ENCODE results near the gene ZC3H6. TPM values are rescaled to one million over a fixed set of nuclear protein-coding genes. Genes with fewer than 3 reads are reported as not detected.

The ZC3H6 gene
- total RNA-seq, 1 donor from 2014 or later = 7.3 TPM

- Mint-ChIP-seq H3K4me3 (ENCODE audit: low read depth) (no peak overlapping the region), H3K4me1 (ENCODE audit: low read depth) (peaks cover 6% of the 10 kb centered on the region), H3K36me3 (ENCODE audit: insufficient read depth) (peaks cover 17% of the 10 kb centered on the region), H3K9me3 (ENCODE audit: low read depth) (peaks cover 13% of the 10 kb centered on the region), H3K27me3 (no peaks in the 10 kb centered on the region), H3K27ac (no peak overlapping the region)
- no peak for DNase-seq (ENCODE audit: low spot score, unreplicated experiment)
- no peak for TF ChIP-seq CTCF (IDR thresholded peaks at IDR 0.05; ENCODE audit: unreplicated experiment)
These were observed 47.5 kb downstream of the ZC3H6 start for GRCh38 chr2:112322919-112323318.

- no peak overlapping the region for H3K4me3 Mint-ChIP-seq (ENCODE audit: low read depth)
- peaks cover 16% of the 10 kb centered on the region for H3K36me3 Mint-ChIP-seq (ENCODE audit: insufficient read depth)
- DNase-seq (ENCODE audit: low spot score, unreplicated experiment) = no peak
- TF ChIP-seq CTCF (IDR thresholded peaks at IDR 0.05; ENCODE audit: unreplicated experiment) = no peak
- no peaks in the 10 kb centered on the region for H3K27me3 Mint-ChIP-seq
- H3K4me1 Mint-ChIP-seq (ENCODE audit: low read depth) = no peaks in the 10 kb centered on the region
- no peak overlapping the region for H3K27ac Mint-ChIP-seq
- peaks cover 11% of the 10 kb centered on the region for H3K9me3 Mint-ChIP-seq (ENCODE audit: low read depth)
These were observed 56.8 kb downstream of the ZC3H6 start for GRCh38 chr2:112332123-112332696.

GRCh38 chr2:112335600-112335999 is 60.2 kb downstream of the ZC3H6 start:
- TF ChIP-seq CTCF (IDR thresholded peaks at IDR 0.05; ENCODE audit: unreplicated experiment) = no peak
- no peaks in the 10 kb centered on the region for H3K27me3 Mint-ChIP-seq

GRCh38 chr2:112339986-112340385 is 64.6 kb downstream of the ZC3H6 start:
- DNase-seq (ENCODE audit: low spot score, unreplicated experiment) = no peak
- TF ChIP-seq CTCF (IDR thresholded peaks at IDR 0.05; ENCODE audit: unreplicated experiment) = no peak
- H3K9me3 Mint-ChIP-seq (ENCODE audit: low read depth) = no peaks in the 10 kb centered on the region
- peaks cover 6% of the 10 kb centered on the region for H3K4me1 Mint-ChIP-seq (ENCODE audit: low read depth)
- no peak overlapping the region for H3K4me3 Mint-ChIP-seq (ENCODE audit: low read depth)
- no peaks in the 10 kb centered on the region for H3K27me3 Mint-ChIP-seq
- no peak overlapping the region for H3K27ac Mint-ChIP-seq
- H3K36me3 Mint-ChIP-seq (ENCODE audit: insufficient read depth) = no peaks in the 10 kb centered on the region

More at GRCh38 chr2:112335600-112335999, 60.2 kb downstream of the ZC3H6 start:
- Mint-ChIP-seq H3K4me3 (ENCODE audit: low read depth) (no peak overlapping the region), H3K9me3 (ENCODE audit: low read depth) (no peaks in the 10 kb centered on the region), H3K4me1 (ENCODE audit: low read depth) (peaks cover 6% of the 10 kb centered on the region), H3K27ac (no peak overlapping the region), H3K36me3 (ENCODE audit: insufficient read depth) (peaks cover 3% of the 10 kb centered on the region)
- DNase-seq (ENCODE audit: low spot score, unreplicated experiment) = no peak

- Mint-ChIP-seq H3K4me3 (ENCODE audit: low read depth) (no peak overlapping the region), H3K27ac (no peak overlapping the region), H3K36me3 (ENCODE audit: insufficient read depth) (no peaks in the 10 kb centered on the region), H3K27me3 (no peaks in the 10 kb centered on the region), H3K9me3 (ENCODE audit: low read depth) (peaks cover 3% of the 10 kb centered on the region), H3K4me1 (ENCODE audit: low read depth) (peaks cover 6% of the 10 kb centered on the region)
- no peak for DNase-seq (ENCODE audit: low spot score, unreplicated experiment)
- TF ChIP-seq CTCF (IDR thresholded peaks at IDR 0.05; ENCODE audit: unreplicated experiment) = no peak
These were observed 65.3 kb downstream of the ZC3H6 start for GRCh38 chr2:112340475-112341267.

Measured in progenitor cell of endocrine pancreas (in vitro differentiated cells).